HepG2 (cell line): ENCODE results near the gene CCDC191. TPM values are rescaled to one million over a fixed set of nuclear protein-coding genes. Genes with fewer than 3 reads are reported as not detected.

ENCODE experiments used
- ATAC-seq: fragments of 200-7000 bp; cut with Tn5 transposase; 3 replicates; pipeline ENCODE4 v1.9.1; 2020; ENCODE audit warnings: mild to moderate bottlenecking, moderate library complexity
- Bru-seq: library from RNA; stranded (reverse); fragments of 400-500 nt; gene quantifications from one replicate; lab custom pipeline; 2021; lab: Mats Ljungman, UMichigan
- BruChase-seq, 2 experiments: library from RNA; stranded (reverse); fragments of 400-500 nt; gene quantifications; one replicate each; lab custom pipeline; 2021; lab: Mats Ljungman, UMichigan
- BruUV-seq: library from RNA; stranded (reverse); fragments of 400-500 nt; replicated peaks from 2 replicates; lab custom pipeline; 2021; lab: Mats Ljungman, UMichigan
- CTCF ChIA-PET: fragments of 300-600 bp; formaldehyde crosslinking; extraction: SDS; loops from one replicate; lab custom pipeline; 2021; ENCODE audit warnings: low total read pairs, inconsistent platforms, low intra/inter-chr PET ratio; lab: Yijun Ruan, JAX
- POLR2A ChIA-PET: fragments of 350-600 bp; sonication (Branson Sonifier 250); formaldehyde crosslinking; loops from one replicate; lab custom pipeline; 2020; ENCODE audit warnings: antibody characterized with exemption, inconsistent platforms; lab: Yijun Ruan, JAX
- DNase-seq: peaks from one replicate; pipeline ENCODE4 v3.0.0-alpha.2; 2015; ENCODE audit warnings: low spot score
- FAIRE-seq: peaks from 3 replicates; lab custom pipeline; 2011; peaks lifted over from hg19 to GRCh38; lab: Jason Lieb, UNC
- H2AFZ ChIP-seq: one replicate; pipeline ENCODE4 v1.6.1; 2011; ENCODE audit warnings: low read length, inconsistent platforms
- H3K27ac ChIP-seq: fragments of 300-600 bp; 3 replicates; pipeline ENCODE4 v1.8.0; 2011; ENCODE audit warnings: mixed run types, mild to moderate bottlenecking, mixed read lengths, low read length, inconsistent platforms; ENCODE audit not compliant: insufficient read depth; ENCODE audit errors: extremely low read length
- H3K27me3 ChIP-seq, 2 experiments: fragments of 200-600 bp in 1 of 2; 2 replicates in 1 of 2; 3 replicates in 1 of 2; pipeline versions ENCODE4 v1.6.0 to v1.8.0; 2011; ENCODE audit warnings: low read length in 2 of 2, mild to moderate bottlenecking in 2 of 2, moderate library complexity in 2 of 2, inconsistent platforms in 1 of 2; ENCODE audit not compliant: insufficient read depth in 2 of 2, control insufficient read depth in 1 of 2
- H3K36me3 ChIP-seq, 2 experiments: fragments of 200-600 bp in 1 of 2; replicated peaks in 1 of 2; 2 replicates in 1 of 2; 3 replicates in 1 of 2; pipeline versions ENCODE4 v1.5.1 to v1.8.0; 2011; ENCODE audit warnings: low read length in 2 of 2, inconsistent platforms in 1 of 2; ENCODE audit not compliant: insufficient read depth in 2 of 2, control insufficient read depth in 1 of 2
- H3K4me1 ChIP-seq: 2 replicates; pipeline ENCODE4 v1.5.1; 2012; ENCODE audit warnings: low read length, inconsistent platforms; ENCODE audit not compliant: insufficient read depth
- H3K4me2 ChIP-seq: 2 replicates; pipeline ENCODE4 v1.6.0; 2011; ENCODE audit warnings: low read depth, low read length, inconsistent platforms
- H3K4me3 ChIP-seq, 3 experiments: fragments of 200-600 bp in 1 of 3; sonication (generic), shearing (Covaris generic) in 1 of 3; replicated peaks in 1 of 3; 2 replicates each; pipeline ENCODE4 v1.5.1; 2011 to 2016; ENCODE audit warnings: low read length in 3 of 3, inconsistent platforms in 2 of 3, low read depth in 2 of 3, mild to moderate bottlenecking in 2 of 3, control low read depth in 1 of 3, mixed read lengths in 1 of 3; ENCODE audit not compliant: insufficient read depth in 1 of 3
- H3K79me2 ChIP-seq: one replicate; pipeline ENCODE4 v1.6.1; 2011; ENCODE audit warnings: low read length, inconsistent platforms; ENCODE audit not compliant: insufficient read depth
- H3K9ac ChIP-seq: 2 replicates; pipeline ENCODE4 v1.6.0; 2011; ENCODE audit warnings: mild to moderate bottlenecking, low read depth, low read length, inconsistent platforms; ENCODE audit not compliant: insufficient read depth
- H3K9me3 ChIP-seq: 2 replicates; pipeline ENCODE4 v1.5.1; 2012; ENCODE audit warnings: mild to moderate bottlenecking, low read length
- H4K20me1 ChIP-seq: 2 replicates; pipeline ENCODE4 v1.6.0; 2011; ENCODE audit warnings: inconsistent platforms, mild to moderate bottlenecking, low read length, moderate library complexity; ENCODE audit not compliant: insufficient read depth
- ATRX ChIP-seq: sonication (generic); formaldehyde crosslinking; IDR thresholded peaks from 2 replicates; pipeline ENCODE4 v1.4.0; 2020; ENCODE audit warnings: missing genetic modification reagents, borderline replicate concordance
- HNF4G ChIP-seq, 2 experiments: sonication (generic) in 1 of 2; formaldehyde crosslinking in 1 of 2; IDR thresholded peaks; 2 replicates each; pipeline versions ENCODE4 v1.4.0 to v1.6.1; 2011 to 2020; ENCODE audit warnings: borderline replicate concordance in 2 of 2, low read depth in 2 of 2, mild to moderate bottlenecking in 2 of 2, low read length in 1 of 2, missing genetic modification reagents in 1 of 2, moderate library complexity in 1 of 2
- TARDBP ChIP-seq: sonication (generic); formaldehyde crosslinking; IDR thresholded peaks from 2 replicates; pipeline ENCODE4 v1.8.0; 2022; ENCODE audit warnings: mild to moderate bottlenecking, missing genetic modification reagents
- TEAD3 ChIP-seq: optimal IDR thresholded peaks from 2 replicates; pipeline ENCODE3; 2016; ENCODE audit warnings: borderline replicate concordance
- ZBTB8A ChIP-seq: sonication (generic); formaldehyde crosslinking; IDR thresholded peaks from 2 replicates; pipeline ENCODE4 v1.4.0; 2020; ENCODE audit warnings: mild to moderate bottlenecking, low read depth, missing genetic modification reagents, borderline replicate concordance
- ZMAT3 ChIP-seq: sonication (generic); formaldehyde crosslinking; conservative IDR thresholded peaks from 2 replicates; pipeline ENCODE4 v1.7.0; 2021; ENCODE audit warnings: missing genetic modification reagents
- ZNF672 ChIP-seq: sonication (generic); formaldehyde crosslinking; IDR thresholded peaks from 2 replicates; pipeline ENCODE4 v1.8.1; 2022; ENCODE audit warnings: missing genetic modification reagents
- ZNF768 ChIP-seq: sonication (generic); formaldehyde crosslinking; IDR thresholded peaks from 2 replicates; pipeline ENCODE4 v1.4.0; 2020; ENCODE audit warnings: missing genetic modification reagents
- ZNF841 ChIP-seq: sonication (generic); formaldehyde crosslinking; IDR thresholded peaks from 2 replicates; pipeline ENCODE4 v1.8.1; 2023; ENCODE audit warnings: missing genetic modification reagents, borderline replicate concordance
- ZNF850 ChIP-seq: sonication (generic); formaldehyde crosslinking; conservative IDR thresholded peaks from 2 replicates; pipeline ENCODE4 v1.9.0; 2021; ENCODE audit warnings: mild to moderate bottlenecking, missing genetic modification reagents
- WGBS: methylation state at CpG from one replicate; pipeline ENCODE4 v1.1.6; 2017; ENCODE audit warnings: low lambda C conversion rate; 5-methylcytosine and 5-hydroxymethylcytosine counted together
- in situ Hi-C: cut with HindIII; loops from 2 replicates; pipeline ENCODE4 v1.10.0; 2017; ENCODE audit warnings: low pct_unique_long_range_greater_than_20kb; ENCODE audit not compliant: extremely low pct_ligation_motif_present
- intact Hi-C: fragments of 100-400 bp; cut with micrococcal nuclease; formaldehyde crosslinking; loops from one replicate; pipeline ENCODE4 v1.10.0; 2022; ENCODE audit not compliant: unreplicated experiment
- long read RNA-seq, 2 experiments: library from RNA in 1 of 2; library from polyadenylated mRNA in 1 of 2; stranded (forward) in 1 of 2; unstranded in 1 of 2; transcript quantifications; one replicate each; pipeline ENCODE4 v2.0.0, GENCODE V29; 2019 to 2022
- polyA minus RNA-seq, 3 experiments: library from RNA; depleted of rRNA, polyadenylated mRNA; stranded (reverse); fragments of >200 nt; gene quantifications; 2 replicates each; pipeline ENCODE4 v1.2.3, GENCODE V29; 2011; ENCODE audit warnings: low replicate concordance in 1 of 3
- polyA plus RNA-seq, 8 experiments: library from polyadenylated mRNA; depleted of rRNA in 3 of 8; stranded (reverse) in 7 of 8; unstranded in 1 of 8; fragments of >200 nt; fragmentation: Illumina TruSeq in 4 of 8; extraction: Trizol in 4 of 8; gene quantifications; 2 replicates each; pipeline versions ENCODE4 v1.2.1 to v1.2.3, GENCODE V29; 2011 to 2016; ENCODE audit warnings: low read depth in 4 of 8, missing spikeins in 1 of 8, mixed read lengths in 1 of 8; ENCODE audit not compliant: insufficient read depth in 1 of 8
- total RNA-seq, 5 experiments: library from RNA; depleted of rRNA; stranded (reverse); fragments of >200 nt; fragmentation: Illumina TruSeq; extraction: Trizol; gene quantifications; 2 replicates each; pipeline ENCODE4 v1.2.3, GENCODE V29; 2016; ENCODE audit warnings: low read depth in 1 of 5
- TF ChIP-seq, protein P1 (sequence below): sonication (generic); formaldehyde crosslinking; IDR thresholded peaks from 2 replicates; pipeline ENCODE4 v1.4.0; 2020; ENCODE audit warnings: missing genetic modification reagents; ENCODE audit errors: not compliant biosample characterization
- TF ChIP-seq, protein P2 (sequence below): sonication (generic); formaldehyde crosslinking; IDR thresholded peaks from 2 replicates; pipeline ENCODE4 v1.4.0; 2020; ENCODE audit warnings: mild to moderate bottlenecking, missing genetic modification reagents

Gene CCDC191, protein sequence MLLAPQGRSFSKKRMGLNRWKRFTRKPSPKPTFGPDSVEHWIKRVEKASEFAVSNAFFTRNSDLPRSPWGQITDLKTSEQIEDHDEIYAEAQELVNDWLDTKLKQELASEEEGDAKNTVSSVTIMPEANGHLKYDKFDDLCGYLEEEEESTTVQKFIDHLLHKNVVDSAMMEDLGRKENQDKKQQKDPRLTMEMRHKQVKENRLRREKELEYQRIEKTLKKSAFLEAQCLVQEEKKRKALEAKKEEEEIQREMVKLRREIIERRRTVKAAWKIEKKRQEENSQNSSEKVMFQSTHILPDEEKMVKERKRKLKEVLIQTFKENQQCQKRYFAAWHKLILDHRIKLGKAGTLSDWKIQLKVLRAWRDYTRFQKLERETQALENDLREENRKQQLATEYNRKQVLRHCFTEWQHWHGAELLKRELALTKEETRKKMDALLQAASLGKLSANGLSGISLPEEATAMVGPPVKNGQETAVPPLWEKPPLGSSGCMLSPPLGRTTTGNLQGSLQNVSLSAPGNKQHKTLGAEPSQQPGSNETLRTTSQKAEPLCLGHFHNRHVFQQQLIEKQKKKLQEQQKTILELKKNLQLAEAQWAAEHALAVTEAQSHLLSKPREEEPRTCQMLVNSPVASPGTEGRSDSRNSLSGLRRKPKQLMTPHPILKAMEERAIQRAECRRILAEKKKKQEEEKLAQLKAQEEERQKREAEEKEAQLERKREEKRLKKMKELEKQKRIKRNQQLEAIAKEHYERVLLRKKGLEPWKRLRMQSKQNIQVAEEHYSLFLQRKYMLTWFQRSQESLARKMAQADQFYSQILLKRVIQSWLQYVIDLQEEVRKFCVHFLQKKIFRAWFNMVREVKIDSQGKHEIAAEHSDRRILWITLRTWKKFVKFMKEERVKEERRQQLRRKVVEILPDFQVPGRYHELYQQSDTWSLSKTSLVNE
- total RNA-seq (2016; rRNA removed; fragmentation: Illumina TruSeq; extraction: Trizol), result 1.2 and 1.4 TPM in 2 replicates
- 1.1 and 1.3 TPM in 2 replicates for total RNA-seq (2016; cell fraction: cytosol; rRNA removed; fragmentation: Illumina TruSeq; extraction: Trizol; ENCODE audit: low read depth)
- 0.74 and 1.2 TPM in 2 replicates for total RNA-seq (2016; cell fraction: insoluble cytoplasmic fraction; rRNA removed; fragmentation: Illumina TruSeq; extraction: Trizol)
- 0.34 and 0.49 TPM in 2 replicates for total RNA-seq (2016; cell fraction: membrane; rRNA removed; fragmentation: Illumina TruSeq; extraction: Trizol)
- total RNA-seq (2016; cell fraction: nucleus; rRNA removed; fragmentation: Illumina TruSeq; extraction: Trizol), result 2.2 and 2.3 TPM in 2 replicates
- polyA plus RNA-seq (2011; rRNA removed), result 0.69 and 0.91 TPM in 2 replicates
- 0.16 and 0.24 TPM in 2 replicates for polyA plus RNA-seq (2011; cell fraction: cytosol; rRNA removed)
- polyA plus RNA-seq (2011; cell fraction: nucleus; rRNA removed), result 1.3 and 1.7 TPM in 2 replicates
- polyA plus RNA-seq (2012), result 0.71 and 1.9 TPM in 2 replicates
- 0.03 TPM in 2 replicates for polyA plus RNA-seq (2016; cell fraction: cytosol; fragmentation: Illumina TruSeq; extraction: Trizol; ENCODE audit: low read depth)
- polyA plus RNA-seq (2016; cell fraction: insoluble cytoplasmic fraction; fragmentation: Illumina TruSeq; extraction: Trizol; ENCODE audit: low read depth), result 0.59 and 0.84 TPM in 2 replicates
- 0.07 and 0.14 TPM in 2 replicates for polyA plus RNA-seq (2016; cell fraction: membrane; fragmentation: Illumina TruSeq; extraction: Trizol; ENCODE audit: low read depth)
- polyA plus RNA-seq (2016; cell fraction: nucleus; fragmentation: Illumina TruSeq; extraction: Trizol; ENCODE audit: insufficient read depth, low read depth), result 2.0 and 3.5 TPM in 2 replicates
- polyA minus RNA-seq (2011; rRNA and poly(A)+ RNA removed; ENCODE audit: low replicate concordance), result 0.14 and 0.40 TPM in 2 replicates
- polyA minus RNA-seq (2011; cell fraction: cytosol; rRNA and poly(A)+ RNA removed), result not detected in 2 replicates
- 1.8 and 3.5 TPM in 2 replicates for polyA minus RNA-seq (2011; cell fraction: nucleus; rRNA and poly(A)+ RNA removed)
- Bru-seq, nascent RNA, result percentile 35 among the genes with signal in this experiment
- percentile 30 among the genes with signal in this experiment for BruChase-seq, experiment 1, labeled RNA remaining after a 6-hour chase
- BruChase-seq, experiment 2, labeled RNA remaining after a 2-hour chase, result percentile 33 among the genes with signal in this experiment
- long read RNA-seq, experiment 1, partial matches to known transcripts, result 0 of 1 reads
- long read RNA-seq, experiment 1, other reads (novel, unspliced or antisense), result 1 of 1 reads
- long read RNA-seq, experiment 2, partial matches to known transcripts, result 0 of 1 reads
- long read RNA-seq, experiment 2, other reads (novel, unspliced or antisense), result 1 of 1 reads

DNA sequence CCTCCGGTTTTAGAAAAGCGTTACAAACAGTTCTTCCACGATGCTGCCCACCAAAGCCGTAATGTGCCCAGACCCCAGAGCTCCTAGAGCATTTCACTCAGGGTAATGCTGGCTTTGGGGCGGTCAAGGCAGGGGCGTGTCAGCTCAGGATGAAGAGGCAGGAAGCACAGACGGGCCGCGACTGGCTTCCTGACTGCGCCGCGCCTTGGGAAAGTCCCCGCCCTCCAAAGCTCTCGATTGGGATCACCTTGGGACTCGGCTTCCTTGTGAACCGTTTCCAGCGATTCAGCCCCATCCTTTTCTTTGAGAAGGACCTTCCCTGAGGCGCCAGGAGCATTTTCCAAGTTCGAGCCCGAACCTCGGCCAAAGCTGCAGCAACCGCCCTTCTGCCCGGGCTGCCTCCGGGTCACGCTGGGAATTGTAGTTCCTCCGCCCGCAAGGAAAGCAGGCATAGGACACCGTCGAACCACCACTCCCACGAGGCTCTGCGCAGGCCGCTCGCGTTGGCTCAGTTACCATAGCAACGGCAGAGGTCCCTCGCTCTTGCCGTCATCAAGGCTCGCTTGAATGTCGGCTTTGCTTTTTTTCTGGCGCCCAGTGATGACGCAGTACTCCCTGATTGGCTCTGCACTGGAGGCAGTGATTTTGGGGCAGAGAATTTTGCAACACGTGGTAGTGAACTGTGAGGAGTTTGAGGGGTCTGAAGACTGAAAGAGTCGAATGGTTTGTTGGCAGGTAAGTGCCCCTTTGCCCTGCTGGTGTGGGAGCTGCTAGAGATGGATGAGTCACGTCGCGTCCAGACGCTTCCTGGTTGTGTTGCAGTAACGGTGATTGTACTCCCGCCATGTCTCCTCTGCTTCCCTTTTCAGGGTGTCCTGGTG lies at the start of gene CCDC191, which contains the start of gene QTRT2:
TSS of gene CCDC191 (minus strand) at position 397 of the 881 bp plus-strand sequence. CDS start at position 337, 60 bp downstream.
TSS of gene QTRT2 (plus strand) at position 608 of the 881 bp plus-strand sequence. CDS start 8,521 bp downstream, outside the sequence.
- intact Hi-C loops, result loop anchor here (1.0 to 10.0 kb wide), 3 partner anchors 108 to 542 kb away; partner anchors contain the start of genes ATP6V1A, NAA50, SPICE1 and ZDHHC23
- in situ Hi-C loops, result no loop called here
- peak within 1 kb of the TSS; percentile 75 for H3K4me2 ChIP-seq
- peak within 1 kb of the TSS; percentile 75 for H3K9ac ChIP-seq
- peak within 1 kb of the TSS; percentile 83 to 93 (median 84) for H3K4me3 ChIP-seq
- ATAC-seq (peak; percentile 99), FAIRE-seq (peak; percentile 96), DNase-seq (peak; percentile 98)
- WGBS, result under 1% methylated on average over 18 of the region's 49 CpGs
- H3K4me1 ChIP-seq, result peaks cover 24% of the 10 kb centered on the region
- ChIA-PET POLR2A (interaction anchor here (0.8 kb wide), 1 partner anchor 311 kb away, joined by 3 read pairs; no protein-coding TSS in a partner anchor), CTCF (no interaction called here)
- no TSS peak for BruUV-seq
- peak within 1 kb of the TSS; percentile 99 for H2AFZ ChIP-seq
- H3K27me3 ChIP-seq, result no peaks in the 10 kb centered on the region; a peak in 1 of 5 replicates
- peaks cover 43% of the 10 kb centered on the region for H3K79me2 ChIP-seq
- no peaks in the 10 kb centered on the region for H3K9me3 ChIP-seq
- no peaks in the 10 kb centered on the region for H4K20me1 ChIP-seq
- peaks cover 0 to 4% of the 10 kb centered on the region in 2 experiments; a peak in 1 of 5 replicates for H3K36me3 ChIP-seq
- H3K27ac ChIP-seq, result peak within 1 kb of the TSS; percentile 73
- TF ChIP-seq TEAD3 (peak; percentile 63), ATRX (no peak), ZNF672 (no peak), HNF4G (IDR thresholded peaks at IDR 0.05; ENCODE audit: borderline replicate concordance, low read depth, low read length) (0 out of 2 replicates have a peak, but pooled peaks have one; percentile 18), HNF4G (CRISPR knock-in tag; IDR thresholded peaks at IDR 0.05; ENCODE audit: borderline replicate concordance, low read depth) (no peak), ZMAT3 (CRISPR knock-in tag) (peak; percentile 78; the same call in 1 of the 2 replicates), TARDBP (CRISPR knock-in tag) (peak; percentile 71), ZNF768 (CRISPR knock-in tag) (no peak), ZNF841 (no peak), ZNF850 (CRISPR knock-in tag) (no peak), ZBTB8A (CRISPR knock-in tag) (no peak)
- TF ChIP-seq, protein P1, sequence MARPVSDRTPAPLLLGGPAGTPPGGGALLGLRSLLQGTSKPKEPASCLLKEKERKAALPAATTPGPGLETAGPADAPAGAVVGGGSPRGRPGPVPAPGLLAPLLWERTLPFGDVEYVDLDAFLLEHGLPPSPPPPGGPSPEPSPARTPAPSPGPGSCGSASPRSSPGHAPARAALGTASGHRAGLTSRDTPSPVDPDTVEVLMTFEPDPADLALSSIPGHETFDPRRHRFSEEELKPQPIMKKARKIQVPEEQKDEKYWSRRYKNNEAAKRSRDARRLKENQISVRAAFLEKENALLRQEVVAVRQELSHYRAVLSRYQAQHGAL (CRISPR knock-in tag), result peak; percentile 77
- TF ChIP-seq, protein P2, sequence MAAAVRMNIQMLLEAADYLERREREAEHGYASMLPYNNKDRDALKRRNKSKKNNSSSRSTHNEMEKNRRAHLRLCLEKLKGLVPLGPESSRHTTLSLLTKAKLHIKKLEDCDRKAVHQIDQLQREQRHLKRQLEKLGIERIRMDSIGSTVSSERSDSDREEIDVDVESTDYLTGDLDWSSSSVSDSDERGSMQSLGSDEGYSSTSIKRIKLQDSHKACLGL (CRISPR knock-in tag), result peak; percentile 92; the same call in 1 of the 2 replicates
